RWPE2 (cell line): ENCODE results near the gene RUFY4.

ENCODE experiments used
- ATAC-seq: fragments of 200-7000 bp; cut with Tn5 transposase; 3 replicates; pipeline ENCODE4 v1.9.1; 2021; ENCODE audit warnings: low read depth
- DNase-seq: peaks from one replicate; pipeline ENCODE4 v3.0.0-alpha.2; 2020; ENCODE audit warnings: low spot score
- H3K27ac ChIP-seq: fragments of 450-650 bp; 2 replicates; pipeline ENCODE4 v1.5.1; 2017; ENCODE audit warnings: mild to moderate bottlenecking; ENCODE audit not compliant: poor library complexity, severe bottlenecking
- H3K27me3 ChIP-seq: fragments of 250-450 bp; sonication (Bioruptor Pico); 2 replicates; pipeline ENCODE4 v1.5.1; 2021; ENCODE audit warnings: mild to moderate bottlenecking, moderate library complexity; ENCODE audit not compliant: insufficient read depth, poor library complexity, severe bottlenecking
- H3K36me3 ChIP-seq: fragments of 250-450 bp; sonication (Bioruptor Pico); 2 replicates; pipeline ENCODE4 v1.5.1; 2020; ENCODE audit warnings: low read depth, mild to moderate bottlenecking, moderate library complexity
- H3K4me1 ChIP-seq: fragments of 250-450 bp; sonication (Bioruptor Pico); 2 replicates; pipeline ENCODE4 v1.5.1; 2021; ENCODE audit warnings: mild to moderate bottlenecking, moderate library complexity; ENCODE audit not compliant: insufficient read depth, poor library complexity, severe bottlenecking
- H3K4me3 ChIP-seq: fragments of 250-450 bp; sonication (Bioruptor Pico); 2 replicates; pipeline ENCODE4 v1.5.1; 2021; ENCODE audit warnings: mild to moderate bottlenecking, moderate library complexity; ENCODE audit not compliant: severe bottlenecking
- H3K9me3 ChIP-seq: fragments of 250-450 bp; sonication (Bioruptor Pico); 2 replicates; pipeline ENCODE4 v1.5.1; 2021; ENCODE audit warnings: mild to moderate bottlenecking, moderate library complexity; ENCODE audit not compliant: severe bottlenecking
- TF ChIP-seq, protein P1 (sequence below): fragments of 450-650 bp; IDR thresholded peaks from one replicate; pipeline ENCODE4 v1.5.1; 2017; ENCODE audit warnings: mild to moderate bottlenecking, moderate library complexity; ENCODE audit not compliant: poor library complexity, severe bottlenecking

RUFY4 gene

DNA sequence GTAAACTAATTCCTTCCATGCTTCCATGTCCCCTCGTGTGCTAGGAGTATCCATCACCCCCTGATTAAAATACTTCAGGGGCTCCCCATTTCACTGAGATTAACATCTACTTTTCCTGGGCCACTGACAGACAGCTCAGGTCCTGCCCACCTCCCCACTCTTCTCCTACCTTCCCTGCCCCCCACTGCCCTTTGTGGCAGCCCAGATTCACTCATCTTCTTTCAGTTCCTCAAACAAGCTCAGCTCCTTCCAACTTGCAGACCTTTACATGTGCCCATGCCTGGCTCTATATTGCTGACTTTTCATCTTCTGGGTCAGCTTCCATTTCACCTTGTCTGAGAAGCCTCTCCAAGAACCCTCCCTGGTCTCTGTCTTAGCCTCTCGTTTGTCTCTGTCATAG, 12.0 kb downstream of the RUFY4 start:
- TF ChIP-seq, protein P1, sequence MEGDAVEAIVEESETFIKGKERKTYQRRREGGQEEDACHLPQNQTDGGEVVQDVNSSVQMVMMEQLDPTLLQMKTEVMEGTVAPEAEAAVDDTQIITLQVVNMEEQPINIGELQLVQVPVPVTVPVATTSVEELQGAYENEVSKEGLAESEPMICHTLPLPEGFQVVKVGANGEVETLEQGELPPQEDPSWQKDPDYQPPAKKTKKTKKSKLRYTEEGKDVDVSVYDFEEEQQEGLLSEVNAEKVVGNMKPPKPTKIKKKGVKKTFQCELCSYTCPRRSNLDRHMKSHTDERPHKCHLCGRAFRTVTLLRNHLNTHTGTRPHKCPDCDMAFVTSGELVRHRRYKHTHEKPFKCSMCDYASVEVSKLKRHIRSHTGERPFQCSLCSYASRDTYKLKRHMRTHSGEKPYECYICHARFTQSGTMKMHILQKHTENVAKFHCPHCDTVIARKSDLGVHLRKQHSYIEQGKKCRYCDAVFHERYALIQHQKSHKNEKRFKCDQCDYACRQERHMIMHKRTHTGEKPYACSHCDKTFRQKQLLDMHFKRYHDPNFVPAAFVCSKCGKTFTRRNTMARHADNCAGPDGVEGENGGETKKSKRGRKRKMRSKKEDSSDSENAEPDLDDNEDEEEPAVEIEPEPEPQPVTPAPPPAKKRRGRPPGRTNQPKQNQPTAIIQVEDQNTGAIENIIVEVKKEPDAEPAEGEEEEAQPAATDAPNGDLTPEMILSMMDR, result no peak
- Histone ChIP-seq H3K27me3 (no peaks in the 10 kb centered on the region), H3K4me3 (no peak overlapping the region), H3K27ac (no peak overlapping the region), H3K36me3 (no peaks in the 10 kb centered on the region), H3K4me1 (no peaks in the 10 kb centered on the region), H3K9me3 (no peaks in the 10 kb centered on the region)
- no peak for ATAC-seq
- no peak for DNase-seq

DNA sequence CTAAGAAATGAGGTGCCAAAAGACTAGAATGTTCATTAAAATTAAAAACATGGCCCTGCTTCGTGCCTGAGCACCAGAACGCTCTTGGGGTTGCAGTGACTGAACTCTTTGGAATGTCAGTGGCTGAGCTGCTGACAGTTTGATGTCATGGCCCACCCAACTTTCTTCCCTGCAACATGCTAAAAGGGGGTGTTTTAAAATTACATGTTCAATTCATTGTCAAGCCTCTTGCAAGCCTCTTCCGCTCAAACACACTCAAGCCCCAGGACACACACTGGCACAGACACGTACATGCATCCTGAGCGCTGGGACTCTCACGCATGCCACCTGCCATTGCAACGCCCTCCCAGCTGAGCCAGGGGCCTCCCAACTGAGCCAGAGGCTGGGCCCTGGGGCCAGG, 12.6 kb downstream of the RUFY4 start:
- TF ChIP-seq, protein P1, result no peak
- H3K4me3 ChIP-seq, result no peak overlapping the region
- ATAC-seq, result no peak
- no peak for DNase-seq
- H3K36me3 ChIP-seq, result no peaks in the 10 kb centered on the region
- H3K4me1 ChIP-seq, result no peaks in the 10 kb centered on the region
- H3K27me3 ChIP-seq, result no peaks in the 10 kb centered on the region
- no peak overlapping the region for H3K27ac ChIP-seq
- peaks cover 3% of the 10 kb centered on the region for H3K9me3 ChIP-seq

DNA sequence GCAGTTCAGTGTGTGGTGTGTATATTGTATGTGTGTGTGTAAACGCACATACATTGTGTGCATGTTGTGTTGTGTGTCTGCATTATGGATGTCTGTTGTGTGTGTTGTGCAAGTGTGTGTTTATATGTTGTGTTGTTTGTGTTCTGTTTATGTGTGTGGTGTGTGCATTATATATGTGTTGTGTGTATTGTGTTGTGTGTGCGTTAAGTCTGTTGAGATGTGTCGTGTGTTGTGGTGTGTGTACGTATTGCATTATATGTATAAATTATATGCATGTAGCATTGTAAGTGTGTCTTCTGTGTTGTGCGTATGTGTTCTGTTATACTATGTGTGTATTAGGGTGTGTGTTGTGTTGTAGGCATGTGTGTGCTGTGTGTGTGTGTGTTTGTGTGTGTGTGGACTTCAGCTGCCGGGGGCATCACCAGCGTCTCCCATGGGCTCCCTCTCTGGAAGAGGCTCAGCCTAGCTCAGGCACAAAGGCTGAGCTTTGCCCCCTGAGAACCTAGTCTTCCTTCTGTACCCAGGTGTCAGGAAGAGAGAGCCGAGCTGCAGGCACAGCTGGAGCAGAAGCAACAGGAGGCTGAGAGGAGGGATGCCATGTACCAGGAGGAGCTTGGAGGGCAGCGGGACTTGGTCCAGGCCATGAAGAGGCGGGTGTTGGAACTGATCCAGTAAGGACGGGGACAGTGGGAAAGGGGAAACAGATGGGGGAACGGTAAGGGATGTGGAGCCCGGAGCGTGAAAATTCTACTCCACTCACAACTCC, 13.7 kb downstream of the RUFY4 start:
- no peak overlapping the region for H3K4me3 ChIP-seq
- no peaks in the 10 kb centered on the region for H3K36me3 ChIP-seq
- TF ChIP-seq, protein P1, result no peak
- DNase-seq (no peak), ATAC-seq (0 out of 3 replicates have a peak, but pooled peaks have one; percentile 23)
- no peaks in the 10 kb centered on the region for H3K4me1 ChIP-seq
- peaks cover 3% of the 10 kb centered on the region for H3K9me3 ChIP-seq
- no peaks in the 10 kb centered on the region for H3K27me3 ChIP-seq
- H3K27ac ChIP-seq, result no peak overlapping the region

DNA sequence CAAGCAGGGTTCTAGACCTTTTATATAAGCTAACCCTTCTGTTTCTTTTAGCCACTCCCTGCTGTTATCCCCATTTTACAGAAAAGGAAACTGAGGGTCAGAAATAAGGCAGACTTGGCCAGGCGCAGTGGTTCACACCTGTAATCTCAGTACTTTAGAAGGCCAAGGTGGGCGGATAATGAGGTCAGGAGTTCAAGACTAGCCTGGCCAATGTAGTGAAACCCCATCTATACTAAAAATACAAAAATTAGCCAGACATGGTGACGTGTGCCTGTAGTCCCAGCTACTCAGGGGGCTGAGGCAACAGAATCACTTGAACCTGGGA, 14.3 kb downstream of the RUFY4 start:
- no peaks in the 10 kb centered on the region for H3K4me1 ChIP-seq
- no peak overlapping the region for H3K27ac ChIP-seq
- H3K9me3 ChIP-seq, result peaks cover 3% of the 10 kb centered on the region
- TF ChIP-seq, protein P1, result no peak
- H3K4me3 ChIP-seq, result no peak overlapping the region
- ATAC-seq, result no peak
- no peaks in the 10 kb centered on the region for H3K36me3 ChIP-seq
- no peak for DNase-seq
- H3K27me3 ChIP-seq, result no peaks in the 10 kb centered on the region

DNA sequence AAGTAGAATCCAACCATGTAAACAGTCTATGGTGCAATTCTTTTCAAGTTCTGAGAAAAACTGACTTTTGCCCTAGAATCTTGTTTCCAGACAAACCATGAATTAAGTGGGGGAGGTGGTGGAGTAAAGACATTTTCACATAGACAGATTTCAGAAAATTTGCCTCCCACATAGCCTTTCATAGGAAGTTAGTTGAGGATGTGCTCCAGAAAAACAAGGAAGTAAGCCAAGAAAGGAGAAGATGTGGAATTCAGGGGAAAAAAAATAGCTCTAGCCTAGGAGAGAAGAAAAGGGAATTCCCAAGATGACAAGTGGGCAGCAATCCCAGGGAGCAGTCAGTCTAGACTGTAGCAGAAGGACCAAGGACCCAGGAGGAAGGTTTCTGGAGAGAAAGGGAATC, 17.4 kb downstream of the RUFY4 start:
- ATAC-seq (no peak), DNase-seq (no peak)
- no peak overlapping the region for H3K27ac ChIP-seq
- no peaks in the 10 kb centered on the region for H3K4me1 ChIP-seq
- no peaks in the 10 kb centered on the region for H3K27me3 ChIP-seq
- TF ChIP-seq, protein P1, result no peak
- H3K36me3 ChIP-seq, result no peaks in the 10 kb centered on the region
- no peak overlapping the region for H3K4me3 ChIP-seq
- H3K9me3 ChIP-seq, result peaks cover 3% of the 10 kb centered on the region
